B cell (primary cell): Measurements from ENCODE around the gene SMIM36.

Source experiments
- EZH2 ChIP-seq: IDR thresholded peaks from 2 replicates; pipeline ENCODE4 v1.6.1; 2012; ENCODE audit warnings: borderline replicate concordance, low read depth, mild to moderate bottlenecking, moderate library complexity, low read length; ENCODE audit not compliant: insufficient read depth, poor library complexity, severe bottlenecking
- TF ChIP-seq, protein P1 (sequence below): fragments of 200-600 bp; IDR thresholded peaks from one replicate; pipeline ENCODE4 v1.8.0; 2022; ENCODE audit warnings: antibody characterized with exemption, mild to moderate bottlenecking

DNA sequence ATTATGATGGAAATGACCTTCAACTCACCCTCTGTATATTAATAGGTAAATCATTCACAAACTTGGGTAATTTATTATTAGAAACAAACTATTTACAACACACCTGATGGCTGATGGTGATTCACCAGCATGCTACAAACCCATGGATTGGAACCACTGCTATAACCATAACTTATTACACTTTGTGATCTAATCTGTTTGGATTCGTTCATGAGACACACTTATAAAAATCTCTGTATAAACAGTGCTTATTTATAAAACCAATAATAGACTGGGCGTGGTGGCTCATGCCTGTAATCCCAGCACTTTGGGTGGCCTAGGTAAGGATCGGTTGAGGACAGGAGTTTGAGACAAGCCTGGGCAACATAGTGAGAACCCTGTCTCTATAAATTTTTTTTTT is 16.0 kb downstream of the SMIM36 start:
- TF ChIP-seq, protein P1, sequence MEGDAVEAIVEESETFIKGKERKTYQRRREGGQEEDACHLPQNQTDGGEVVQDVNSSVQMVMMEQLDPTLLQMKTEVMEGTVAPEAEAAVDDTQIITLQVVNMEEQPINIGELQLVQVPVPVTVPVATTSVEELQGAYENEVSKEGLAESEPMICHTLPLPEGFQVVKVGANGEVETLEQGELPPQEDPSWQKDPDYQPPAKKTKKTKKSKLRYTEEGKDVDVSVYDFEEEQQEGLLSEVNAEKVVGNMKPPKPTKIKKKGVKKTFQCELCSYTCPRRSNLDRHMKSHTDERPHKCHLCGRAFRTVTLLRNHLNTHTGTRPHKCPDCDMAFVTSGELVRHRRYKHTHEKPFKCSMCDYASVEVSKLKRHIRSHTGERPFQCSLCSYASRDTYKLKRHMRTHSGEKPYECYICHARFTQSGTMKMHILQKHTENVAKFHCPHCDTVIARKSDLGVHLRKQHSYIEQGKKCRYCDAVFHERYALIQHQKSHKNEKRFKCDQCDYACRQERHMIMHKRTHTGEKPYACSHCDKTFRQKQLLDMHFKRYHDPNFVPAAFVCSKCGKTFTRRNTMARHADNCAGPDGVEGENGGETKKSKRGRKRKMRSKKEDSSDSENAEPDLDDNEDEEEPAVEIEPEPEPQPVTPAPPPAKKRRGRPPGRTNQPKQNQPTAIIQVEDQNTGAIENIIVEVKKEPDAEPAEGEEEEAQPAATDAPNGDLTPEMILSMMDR: no peak
- no peak for TF ChIP-seq EZH2
